Choroid plexus epithelial cell (primary cell): ENCODE measurements around the gene SAP30L.
A peak's percentile ranks its signal among the peaks of the same experiment; 100 is the strongest.

Experiments
- DNase-seq: peaks from one replicate; pipeline ENCODE4 v3.0.0-alpha.2; 2010; ENCODE audit warnings: low read depth
- H3K4me3 ChIP-seq: 2 replicates; pipeline ENCODE4 v1.5.1; 2011; ENCODE audit warnings: low read depth, mild to moderate bottlenecking, control low read depth, low read length, moderate library complexity
- TF ChIP-seq, protein P1 (sequence below): conservative IDR thresholded peaks from 2 replicates; pipeline ENCODE4 v1.5.1; 2011; ENCODE audit warnings: low read depth, mild to moderate bottlenecking, control low read depth, inconsistent platforms, low read length, moderate library complexity

Gene SAP30L

DNA sequence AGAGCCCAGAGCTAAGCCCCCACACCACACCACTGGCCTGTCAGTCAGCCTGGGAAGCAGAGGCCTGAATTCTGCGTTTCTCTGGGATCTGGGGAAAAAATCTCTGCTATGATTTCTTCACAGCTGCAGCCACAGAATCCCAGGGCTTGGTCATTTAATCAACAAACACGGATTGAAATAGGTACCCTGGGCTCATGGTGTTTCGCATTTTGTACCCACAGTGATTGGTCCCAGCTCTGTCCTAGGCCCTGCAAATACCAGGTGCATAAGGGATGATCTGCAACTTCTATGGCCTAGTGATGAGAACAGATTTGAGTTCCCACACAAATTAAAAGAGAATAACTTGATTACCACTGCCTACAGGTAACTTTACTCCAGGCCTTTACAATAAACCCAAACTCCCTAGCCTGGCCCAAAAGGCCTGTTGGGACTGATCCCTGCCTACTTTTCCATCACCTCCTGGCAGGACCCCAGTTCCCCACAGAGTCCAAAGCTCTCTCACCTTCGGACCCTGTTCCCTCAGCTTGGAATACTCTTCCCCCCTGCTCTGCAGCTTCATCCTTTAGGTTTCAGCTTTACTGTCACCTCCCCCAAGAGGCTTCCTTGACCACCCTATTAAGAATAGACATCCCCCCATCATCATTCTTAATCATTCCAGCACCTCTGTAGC is 14.7 kb upstream of the SAP30L start:
- no peak for DNase-seq
- TF ChIP-seq, protein P1, sequence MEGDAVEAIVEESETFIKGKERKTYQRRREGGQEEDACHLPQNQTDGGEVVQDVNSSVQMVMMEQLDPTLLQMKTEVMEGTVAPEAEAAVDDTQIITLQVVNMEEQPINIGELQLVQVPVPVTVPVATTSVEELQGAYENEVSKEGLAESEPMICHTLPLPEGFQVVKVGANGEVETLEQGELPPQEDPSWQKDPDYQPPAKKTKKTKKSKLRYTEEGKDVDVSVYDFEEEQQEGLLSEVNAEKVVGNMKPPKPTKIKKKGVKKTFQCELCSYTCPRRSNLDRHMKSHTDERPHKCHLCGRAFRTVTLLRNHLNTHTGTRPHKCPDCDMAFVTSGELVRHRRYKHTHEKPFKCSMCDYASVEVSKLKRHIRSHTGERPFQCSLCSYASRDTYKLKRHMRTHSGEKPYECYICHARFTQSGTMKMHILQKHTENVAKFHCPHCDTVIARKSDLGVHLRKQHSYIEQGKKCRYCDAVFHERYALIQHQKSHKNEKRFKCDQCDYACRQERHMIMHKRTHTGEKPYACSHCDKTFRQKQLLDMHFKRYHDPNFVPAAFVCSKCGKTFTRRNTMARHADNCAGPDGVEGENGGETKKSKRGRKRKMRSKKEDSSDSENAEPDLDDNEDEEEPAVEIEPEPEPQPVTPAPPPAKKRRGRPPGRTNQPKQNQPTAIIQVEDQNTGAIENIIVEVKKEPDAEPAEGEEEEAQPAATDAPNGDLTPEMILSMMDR: no peak
- no peak overlapping the region for H3K4me3 ChIP-seq

GRCh38 chr5:154435226-154435625 is 10.6 kb upstream of the SAP30L start:
- TF ChIP-seq, protein P1: no peak

DNA sequence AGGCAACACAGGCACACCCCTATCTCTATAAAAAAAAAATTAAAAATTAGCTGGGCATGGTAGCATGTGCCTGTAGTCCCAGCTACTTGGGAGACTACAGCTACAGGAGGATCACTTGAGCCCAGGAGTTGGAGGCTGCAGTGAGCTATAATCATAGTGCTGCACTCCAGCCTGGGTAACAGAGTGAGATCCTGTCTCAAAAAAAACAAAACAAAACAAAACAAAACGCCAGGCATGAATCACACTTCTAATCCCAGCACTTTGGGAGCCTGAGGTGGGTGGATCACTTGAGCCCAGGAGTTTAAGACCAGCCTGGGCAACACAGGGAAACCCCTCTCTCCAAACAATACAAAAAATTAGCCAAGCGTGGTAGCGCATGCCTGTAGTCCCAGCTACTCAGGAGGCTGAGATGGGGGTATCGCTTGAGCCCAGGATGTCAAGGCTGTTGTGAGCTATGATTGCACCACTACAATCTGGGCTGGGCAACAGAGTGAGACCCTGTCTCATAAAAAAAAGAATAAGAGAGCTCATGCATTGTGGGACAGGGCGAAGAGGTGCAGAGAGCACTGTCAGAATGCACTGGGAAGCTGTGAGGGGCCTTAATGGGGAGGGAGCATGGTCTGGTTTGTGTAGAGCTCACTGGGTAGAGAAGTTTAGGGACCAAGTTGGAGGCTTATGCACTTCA is 8.4 kb upstream of the SAP30L start:
- TF ChIP-seq, protein P1: no peak
- H3K4me3 ChIP-seq: no peak overlapping the region
- no peak for DNase-seq

More at GRCh38 chr5:154435226-154435625, 10.6 kb upstream of the SAP30L start:
- DNase-seq: no peak
- no peak overlapping the region for H3K4me3 ChIP-seq

- TF ChIP-seq, protein P1: no peak
- no peak for DNase-seq
- no peak overlapping the region for H3K4me3 ChIP-seq
Observed at GRCh38 chr5:154440540-154440939, 5.3 kb upstream of the SAP30L start.

DNA sequence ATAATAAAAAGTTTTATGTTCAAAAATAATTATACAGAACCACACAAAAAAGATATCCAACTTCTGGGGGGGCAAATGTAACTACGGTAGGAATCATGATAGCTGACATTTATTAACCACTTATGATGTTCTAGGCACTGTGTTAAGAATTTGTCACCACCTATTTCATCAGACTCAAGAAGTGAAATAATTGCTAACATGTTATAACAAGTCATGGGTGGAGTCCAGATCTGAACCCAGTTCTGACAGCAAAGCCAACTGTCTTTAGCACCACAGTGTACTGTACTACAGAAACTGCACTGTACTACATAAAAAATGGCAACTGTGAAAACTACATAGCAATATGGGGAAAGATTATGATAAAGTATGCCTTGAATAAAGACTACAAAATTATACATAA is 3.0 kb upstream of the SAP30L start:
- no peak for DNase-seq
- TF ChIP-seq, protein P1: no peak
- H3K4me3 ChIP-seq: no peak overlapping the region

DNA sequence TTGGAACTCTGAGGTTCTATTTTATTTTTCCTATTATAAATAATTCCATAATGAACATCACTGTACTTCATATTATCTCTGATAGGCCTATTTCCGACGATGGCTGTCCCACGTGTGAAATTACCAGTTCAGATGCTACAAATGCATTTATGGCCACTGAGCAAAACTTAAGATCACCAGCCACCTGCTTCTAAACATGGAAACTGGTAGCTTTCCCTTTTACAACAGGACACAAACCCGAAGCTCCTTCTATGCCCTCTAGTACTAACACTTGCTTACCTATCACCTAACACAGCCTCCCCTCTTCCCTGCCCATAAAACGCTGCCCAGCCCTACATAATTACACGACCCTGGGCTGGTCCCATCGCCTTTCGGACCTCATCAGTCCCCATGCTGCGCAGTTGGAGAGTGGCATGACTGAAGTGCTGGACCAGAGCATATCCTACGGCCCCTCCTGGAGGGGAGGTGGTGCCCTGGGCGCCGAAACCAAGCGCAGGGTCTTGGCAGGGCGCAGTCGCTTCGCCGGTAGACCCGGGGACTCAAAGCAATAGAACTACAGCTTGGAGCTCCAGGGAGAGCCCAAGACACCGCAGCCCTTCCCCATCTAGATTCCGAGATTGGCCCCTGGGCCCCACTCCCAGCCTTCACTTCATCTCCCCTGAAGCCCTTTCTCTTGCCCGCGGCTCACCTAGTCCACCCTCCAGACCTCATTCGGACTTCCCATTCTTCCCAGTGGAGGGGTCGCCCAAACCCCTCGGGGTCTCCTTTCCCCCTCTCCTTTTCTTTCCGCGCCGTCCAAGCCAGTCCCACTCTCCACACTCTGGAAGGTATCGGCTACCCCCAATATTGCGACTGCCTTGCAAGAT is 1.0 kb upstream of the SAP30L start:
- H3K4me3 ChIP-seq: peak overlapping the region; percentile 94
- TF ChIP-seq, protein P1: no peak
- DNase-seq: no peak
